A549 (cell line): ENCODE measurements around the gene MAPT.

Source experiments
- EP300 ChIP-seq, 2 experiments: fragments of >200 bp; sonication (Bioruptor Twin); formaldehyde crosslinking; IDR thresholded peaks; 2 replicates in 1 of 2; 3 replicates in 1 of 2; pipeline ENCODE4 v1.6.1; 2016 to 2017
- JUNB ChIP-seq: fragments of >200 bp; sonication (Bioruptor Twin); formaldehyde crosslinking; IDR thresholded peaks from 2 replicates; pipeline ENCODE4 v1.6.1; 2016
- KDM5A ChIP-seq: fragments of 200-600 bp; sonication (generic); IDR thresholded peaks from 2 replicates; pipeline ENCODE4 v1.6.1; 2016; ENCODE audit warnings: antibody characterized with exemption, mild to moderate bottlenecking
- MAFK ChIP-seq: fragments of 450-650 bp; IDR thresholded peaks from 2 replicates; pipeline ENCODE4 v1.6.1; 2014; ENCODE audit not compliant: partially characterized antibody
- NFE2L2 ChIP-seq: fragments of 150-350 bp; conservative IDR thresholded peaks from 2 replicates; pipeline ENCODE4 v1.6.1; 2014; ENCODE audit warnings: low read length
- POLR2A ChIP-seq: IDR thresholded peaks from 2 replicates; pipeline ENCODE4 v1.6.1; 2012; ENCODE audit warnings: mild to moderate bottlenecking, low read length
- POLR2AphosphoS2 ChIP-seq: conservative IDR thresholded peaks from 2 replicates; pipeline ENCODE4 v1.6.1; 2012; ENCODE audit warnings: low read length, improper control_type of control experiment, inconsistent platforms
- SREBF2 ChIP-seq: fragments of 450-650 bp; IDR thresholded peaks from 2 replicates; pipeline ENCODE4 v1.6.1; 2014; ENCODE audit warnings: mild to moderate bottlenecking, moderate library complexity
- TP53 ChIP-seq: fragments of 250-450 bp; sonication (Bioruptor Pico); IDR thresholded peaks from 2 replicates; pipeline ENCODE4 v1.5.0; 2021; ENCODE audit warnings: mild to moderate bottlenecking, moderate library complexity
- TF ChIP-seq, protein P1 (sequence below): fragments of >200 bp; sonication (Bioruptor Twin); formaldehyde crosslinking; IDR thresholded peaks from 3 replicates; pipeline ENCODE4 v1.5.1; 2016

DNA sequence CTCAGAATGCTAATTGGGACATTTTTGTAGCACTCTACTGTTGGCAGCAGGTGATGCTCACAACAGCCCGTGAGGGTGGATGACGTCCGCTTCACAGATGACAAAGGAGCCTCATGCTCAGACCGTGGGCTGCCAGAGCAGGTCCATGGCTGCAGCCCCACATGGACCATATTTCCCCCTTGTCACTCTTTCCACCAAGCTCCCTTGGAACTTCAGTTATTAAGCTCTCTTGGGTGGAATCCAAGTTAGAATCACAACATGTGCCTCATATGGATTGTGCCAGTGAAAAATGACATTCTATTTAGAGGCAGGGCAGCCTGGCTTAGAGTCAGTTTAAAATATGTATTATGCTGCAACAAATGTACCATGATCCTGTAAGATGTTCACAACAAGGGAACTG, 71.5 kb downstream of the MAPT start:
- TF ChIP-seq, protein P1, sequence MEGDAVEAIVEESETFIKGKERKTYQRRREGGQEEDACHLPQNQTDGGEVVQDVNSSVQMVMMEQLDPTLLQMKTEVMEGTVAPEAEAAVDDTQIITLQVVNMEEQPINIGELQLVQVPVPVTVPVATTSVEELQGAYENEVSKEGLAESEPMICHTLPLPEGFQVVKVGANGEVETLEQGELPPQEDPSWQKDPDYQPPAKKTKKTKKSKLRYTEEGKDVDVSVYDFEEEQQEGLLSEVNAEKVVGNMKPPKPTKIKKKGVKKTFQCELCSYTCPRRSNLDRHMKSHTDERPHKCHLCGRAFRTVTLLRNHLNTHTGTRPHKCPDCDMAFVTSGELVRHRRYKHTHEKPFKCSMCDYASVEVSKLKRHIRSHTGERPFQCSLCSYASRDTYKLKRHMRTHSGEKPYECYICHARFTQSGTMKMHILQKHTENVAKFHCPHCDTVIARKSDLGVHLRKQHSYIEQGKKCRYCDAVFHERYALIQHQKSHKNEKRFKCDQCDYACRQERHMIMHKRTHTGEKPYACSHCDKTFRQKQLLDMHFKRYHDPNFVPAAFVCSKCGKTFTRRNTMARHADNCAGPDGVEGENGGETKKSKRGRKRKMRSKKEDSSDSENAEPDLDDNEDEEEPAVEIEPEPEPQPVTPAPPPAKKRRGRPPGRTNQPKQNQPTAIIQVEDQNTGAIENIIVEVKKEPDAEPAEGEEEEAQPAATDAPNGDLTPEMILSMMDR, result no peak
- no peak for TF ChIP-seq EP300 (IDR thresholded peaks at IDR 0.05)
- TF ChIP-seq TP53 (CRISPR knock-in tag), result no peak
- TF ChIP-seq SREBF2, result no peak
- TF ChIP-seq POLR2A, result no peak
- TF ChIP-seq KDM5A, result no peak
- TF ChIP-seq POLR2AphosphoS2, result no peak
- TF ChIP-seq JUNB, result no peak
- TF ChIP-seq MAFK, result no peak
- TF ChIP-seq NFE2L2, result no peak
